ENCODE measurements around the gene NDUFS2. TPM values are rescaled to one million over a fixed set of nuclear protein-coding genes. Genes with fewer than 3 reads are reported as not detected.

The NDUFS2 gene
- total and polyA plus RNA-seq, 10 of the 15 experiments (the other 5 are each of a cell fraction or from before 2014, with no cell fraction given), result 66.5 to 215 (median 148) TPM

DNA sequence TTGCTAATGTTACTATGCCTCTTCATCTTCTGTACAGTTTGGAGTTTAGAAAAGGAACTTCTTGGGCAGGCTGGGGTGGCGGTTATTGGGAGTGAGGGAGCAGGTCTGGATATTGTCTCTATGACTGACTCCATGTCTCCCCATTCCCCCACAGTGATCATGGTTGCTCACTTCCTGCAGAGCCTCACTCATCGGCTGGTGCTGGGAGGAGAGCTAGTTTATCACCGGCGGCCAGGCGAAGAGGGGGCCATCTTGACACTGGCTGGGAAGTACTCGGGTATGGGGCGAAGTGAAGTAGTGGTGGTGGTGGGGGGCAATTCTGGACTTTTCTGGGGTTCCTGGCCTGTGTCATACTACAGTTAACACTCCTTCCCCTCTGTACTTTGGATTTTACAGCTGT lies 25.9 kb downstream of the NDUFS2 start:
- TF ChIP-seq MEF2B (IDR thresholded peaks at IDR 0.05; ENCODE audit: partially characterized antibody, poor library complexity, severe bottlenecking) (no peak), HDAC6 (IDR thresholded peaks at IDR 0.05; ENCODE audit: unreplicated experiment) (no peak), JUNB (IDR thresholded peaks at IDR 0.05) (no peak), FOXK2 (IDR thresholded peaks at IDR 0.05) (no peak), PAX5 (IDR thresholded peaks at IDR 0.05; ENCODE audit: borderline replicate concordance, low read depth, low read length) (no peak), BCL11A (IDR thresholded peaks at IDR 0.05; ENCODE audit: low read depth, low read length) (no peak), HDAC2 (IDR thresholded peaks at IDR 0.05) (no peak), SIX5 (IDR thresholded peaks at IDR 0.05; ENCODE audit: low read depth, low read length, severe bottlenecking) (no peak), CBFB (IDR thresholded peaks at IDR 0.05; ENCODE audit: low read depth) (no peak), POLR2AphosphoS5 (IDR thresholded peaks at IDR 0.05; ENCODE audit: low read length) (no peak), ZZZ3 (IDR thresholded peaks at IDR 0.05; ENCODE audit: control insufficient read depth, insufficient read length, low read depth) (no peak)
- CTCF ChIA-PET, result interaction anchor here (0.7 to 17.1 kb wide), 17 partner anchors 8 to 511 kb away, joined by 3 to 385 read pairs (median 28); partner anchors contain the start of genes CFAP126, FCER1G, NDUFS2 and SDHC
- POLR2A ChIA-PET, result interaction anchor here (0.6 to 1.5 kb wide), 2 partner anchors 156 to 202 kb away, joined by 3 read pairs; no protein-coding TSS in a partner anchor
- Histone ChIP-seq H3K27me3 (replicated peaks in 1 of 2; ENCODE audit: control insufficient read depth in 2 of 2, insufficient read depth in 2 of 2, low read length in 1 of 2) (no peaks in the 10 kb centered on the region), H4K20me1 (ENCODE audit: control insufficient read depth, insufficient read depth) (no peaks in the 10 kb centered on the region), H3K4me2 (ENCODE audit: control insufficient read depth, insufficient read depth) (peak overlapping the region; percentile 95), H3K4me3 (peak overlapping the region; percentile 83; the same call in 1 of the 2 replicates), H3K27ac (ENCODE audit: control insufficient read depth, insufficient read depth) (no peak overlapping the region), H2AFZ (ENCODE audit: control insufficient read depth, low read depth, low read length) (peak overlapping the region; percentile 93), H3K4me1 (ENCODE audit: control insufficient read depth, insufficient read depth, low read length) (peaks cover 19% of the 10 kb centered on the region), H3K79me2 (ENCODE audit: control insufficient read depth, insufficient read depth, low read length) (peaks cover 10% of the 10 kb centered on the region), H3K9me3 (replicated peaks; ENCODE audit: control insufficient read depth, insufficient read depth, low read length) (no peaks in the 10 kb centered on the region), H3K36me3 (ENCODE audit: control insufficient read depth in 2 of 2, insufficient read depth in 2 of 2, low read length in 1 of 2) (peaks cover 3 to 4% of the 10 kb centered on the region in 2 experiments; a peak in 2 of 4 replicates), H3K9ac (ENCODE audit: control insufficient read depth, insufficient read depth, low read length) (no peak overlapping the region; the same call in 1 of the 2 replicates)
- FAIRE-seq (no peak), DNase-seq (ENCODE audit: low read depth, low spot score) (no peak), ATAC-seq (no peak)
- intact Hi-C loops (cut with micrococcal nuclease; ENCODE audit: unreplicated experiment) (loop anchor here (5.0 kb wide), 1 partner anchor 79 kb away; the partner anchor contains the start of gene MPZ), in situ Hi-C loops (cut with MboI) (loop anchor here (5.0 kb wide), 2 partner anchors 64 to 154 kb away; no protein-coding TSS in a partner anchor)
- BruUV-seq (replicated peaks), result no TSS peak
- RAD21 ChIA-PET (ENCODE audit: unreplicated experiment), result interaction anchor here (1.2 to 5.0 kb wide), 9 partner anchors 24 to 512 kb away, joined by 3 to 77 read pairs (median 21); partner anchors contain the start of genes NDUFS2 and SDHC
- SMC1A ChIA-PET (ENCODE audit: uncharacterized antibody, unreplicated experiment), result interaction anchor here (1.0 to 6.3 kb wide), 10 partner anchors 8 to 154 kb away, joined by 3 to 72 read pairs (median 26); partner anchors contain the start of gene FCER1G
- WGBS (ENCODE audit: insufficient coverage, insufficient replicate concordance, low lambda C conversion rate, missing lambda C conversion rate), result 97% methylated on average over 7 of the region's 7 CpGs
